ENCODE data around the gene MANEAL.
A peak's percentile ranks its signal among the peaks of the same experiment; 100 is the strongest.

MANEAL gene

DNA sequence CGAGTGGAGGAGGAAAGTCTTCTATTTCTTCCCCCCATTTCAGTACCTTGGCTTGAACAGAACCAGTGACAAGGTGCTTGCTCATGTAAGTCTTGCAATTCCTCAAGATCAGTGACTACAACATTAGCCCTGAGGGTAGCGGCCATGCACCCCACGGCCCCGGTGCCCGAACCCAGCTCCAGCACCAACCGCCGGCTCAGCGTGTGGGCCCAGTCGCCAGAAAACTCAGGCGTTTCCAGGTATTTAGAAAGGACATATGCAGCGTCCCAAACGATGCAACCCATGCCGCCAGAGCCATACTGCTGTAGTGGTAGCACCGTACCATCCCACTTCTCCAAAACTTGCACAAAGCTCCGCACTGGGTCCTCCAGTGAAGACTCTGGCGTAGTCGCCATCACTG, 11.2 kb upstream of the MANEAL start:
- no peak overlapping the region for H3K4me3 ChIP-seq (ENCODE audit: low read depth, low read length)
- no peak for DNase-seq (ENCODE audit: low read depth)
- no peak for TF ChIP-seq CTCF (IDR thresholded peaks at IDR 0.05; ENCODE audit: control insufficient read depth, extremely low read depth, insufficient read depth)

DNA sequence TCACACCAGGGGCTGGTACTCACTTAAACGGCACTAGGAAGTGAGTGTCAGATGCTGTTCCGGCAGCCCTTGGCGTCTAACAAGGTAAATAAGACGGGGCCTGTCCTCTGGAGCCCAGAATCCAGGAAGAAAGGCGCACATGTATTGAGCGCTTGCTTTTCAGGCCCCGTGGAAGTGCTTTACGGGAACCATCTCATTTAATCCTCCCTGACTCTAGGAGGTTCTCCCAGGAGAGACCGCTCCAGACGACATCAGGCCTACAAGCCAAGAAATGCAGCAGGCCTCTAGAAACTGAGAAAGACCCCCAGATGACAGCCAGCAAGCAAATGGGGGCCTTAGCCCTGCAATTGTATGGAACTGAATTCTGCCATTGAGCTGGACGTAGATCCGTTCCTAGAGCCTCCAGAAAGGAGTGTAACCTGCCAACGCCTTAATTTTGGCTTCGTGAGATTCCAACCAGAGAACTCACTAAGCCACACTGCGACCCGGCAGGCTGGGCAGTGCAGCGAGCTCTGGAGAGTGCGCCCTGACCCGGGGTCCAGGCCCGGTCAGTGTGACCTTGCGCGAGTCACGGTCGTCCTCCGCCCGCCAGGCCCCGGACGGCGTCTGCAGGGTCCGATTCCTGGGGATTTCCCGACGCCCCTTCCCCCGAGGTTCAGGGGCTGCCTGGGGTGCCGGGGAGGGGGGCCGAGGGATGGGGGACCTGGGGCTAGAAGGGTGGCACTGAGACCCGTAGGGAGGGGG, 532 bp upstream of the MANEAL start:
- DNase-seq (ENCODE audit: low read depth) = no peak
- no peak for TF ChIP-seq CTCF (IDR thresholded peaks at IDR 0.05; ENCODE audit: control insufficient read depth, extremely low read depth, insufficient read depth)
- peak overlapping the region; percentile 57 for H3K4me3 ChIP-seq (ENCODE audit: low read depth, low read length)

GRCh38 chr1:37794372-37795339, 1.0 kb downstream of the MANEAL start:
- no peak for DNase-seq (ENCODE audit: low read depth)
- no peak for TF ChIP-seq CTCF (IDR thresholded peaks at IDR 0.05; ENCODE audit: control insufficient read depth, extremely low read depth, insufficient read depth)
- H3K4me3 ChIP-seq (ENCODE audit: low read depth, low read length) = peak overlapping the region; percentile 57

DNA sequence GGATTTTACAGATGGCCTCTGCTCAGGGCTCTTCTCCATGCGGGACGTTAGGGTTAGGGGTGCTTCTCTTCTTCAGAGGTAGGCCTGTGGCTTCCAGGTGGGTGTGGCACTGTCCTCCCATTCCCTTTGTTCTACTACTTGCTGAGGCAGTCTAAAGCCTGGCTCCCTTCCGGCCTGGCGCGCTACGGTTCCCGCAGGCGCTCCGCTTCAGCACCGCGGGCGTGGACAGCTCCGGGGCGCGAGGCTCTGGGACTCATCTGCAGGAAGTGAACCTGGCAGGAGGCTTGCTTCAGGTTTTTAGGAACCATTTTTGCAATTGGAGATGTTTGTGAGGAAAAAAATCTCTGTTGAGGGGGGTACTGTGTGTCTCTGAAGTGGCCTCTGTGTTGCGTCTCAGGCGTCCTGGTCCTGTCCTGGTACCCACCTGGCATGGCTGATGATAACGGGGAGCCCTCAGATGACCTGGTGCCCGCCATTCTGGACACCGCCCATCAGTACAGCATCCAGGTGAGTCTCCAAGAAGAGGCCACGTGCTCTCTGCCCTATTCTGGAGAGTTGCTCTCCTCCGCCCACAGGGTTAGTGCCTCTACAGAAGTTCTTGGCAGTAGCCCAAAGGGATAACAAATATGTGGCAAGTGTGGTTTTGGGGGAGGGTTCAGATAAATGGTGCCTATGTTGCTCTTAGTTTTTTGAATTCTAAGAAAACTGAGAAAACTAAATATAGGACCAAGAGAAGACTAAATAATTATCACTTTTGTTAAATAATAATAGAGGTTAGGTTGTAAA, 1.9 kb downstream of the MANEAL start:
- no peak for TF ChIP-seq CTCF (IDR thresholded peaks at IDR 0.05; ENCODE audit: control insufficient read depth, extremely low read depth, insufficient read depth)
- DNase-seq (ENCODE audit: low read depth) = peak; percentile 45
- peak overlapping the region; percentile 57; the same call in 1 of the 2 replicates for H3K4me3 ChIP-seq (ENCODE audit: low read depth, low read length)

DNA sequence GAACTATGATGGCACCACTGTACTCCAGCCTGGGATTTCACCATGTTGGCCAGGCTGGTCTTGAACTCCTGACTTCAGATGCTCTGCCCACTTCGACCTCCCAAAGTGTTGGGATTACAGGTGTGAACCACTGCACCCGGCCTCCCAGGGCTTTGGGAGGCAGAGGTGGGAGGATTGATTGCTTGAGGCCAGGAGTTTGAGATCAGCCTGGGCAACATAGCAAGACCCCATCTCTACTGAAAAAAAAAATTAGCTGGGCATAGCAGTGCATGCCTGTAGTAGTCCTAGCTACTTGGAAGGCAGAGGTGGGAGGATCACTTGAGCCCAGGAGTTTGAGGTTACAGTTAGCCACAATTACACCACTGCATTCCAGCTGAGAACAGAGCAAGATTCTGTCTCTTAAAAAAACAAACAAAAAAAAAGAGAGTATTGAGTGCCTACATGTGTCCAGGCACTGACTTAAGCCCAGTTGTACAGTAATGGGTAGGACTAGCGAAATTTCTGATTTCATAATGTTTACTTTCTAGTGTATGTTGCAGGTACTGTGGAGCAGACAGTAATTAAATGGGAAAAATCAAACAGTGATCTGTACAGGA, 4.2 kb downstream of the MANEAL start:
- no peak overlapping the region for H3K4me3 ChIP-seq (ENCODE audit: low read depth, low read length)
- no peak for DNase-seq (ENCODE audit: low read depth)
- no peak for TF ChIP-seq CTCF (IDR thresholded peaks at IDR 0.05; ENCODE audit: control insufficient read depth, extremely low read depth, insufficient read depth)

GRCh38 chr1:37802439-37802838, 8.8 kb downstream of the MANEAL start:
- no peak for TF ChIP-seq CTCF (IDR thresholded peaks at IDR 0.05; ENCODE audit: control insufficient read depth, extremely low read depth, insufficient read depth)
- no peak for DNase-seq (ENCODE audit: low read depth)
- H3K4me3 ChIP-seq (ENCODE audit: low read depth, low read length) = no peak overlapping the region
